ENCODE measurements around the gene MTUS2.

MTUS2 gene

GRCh38 chr13:29509999-29510589, 690.0 kb downstream of the MTUS2 start:
- peaks cover 43% of the 10 kb centered on the region for H3K36me3 ChIP-seq (ENCODE audit: insufficient read depth, insufficient read length, low read length)

GRCh38 chr13:29510651-29511084, 690.5 kb downstream of the MTUS2 start:
- TF ChIP-seq YY1 (IDR thresholded peaks at IDR 0.05; ENCODE audit: insufficient read depth, insufficient read length) (no peak), SUZ12 (IDR thresholded peaks at IDR 0.05; ENCODE audit: extremely low read depth, insufficient read depth, insufficient read length) (no peak), ZNF274 (IDR thresholded peaks at IDR 0.05; ENCODE audit: low read depth, low read length) (no peak)
- DNase-seq (ENCODE audit: low read depth, low spot score): no peak
- Histone ChIP-seq H3K36me3 (ENCODE audit: insufficient read depth, insufficient read length, low read length) (peaks cover 49% of the 10 kb centered on the region), H3K9me3 (ENCODE audit: insufficient read depth, low read length) (no peaks in the 10 kb centered on the region), H3K27me3 (ENCODE audit: insufficient read depth, insufficient read length) (no peaks in the 10 kb centered on the region), H3K4me1 (ENCODE audit: insufficient read depth, insufficient read length) (peaks cover 4% of the 10 kb centered on the region), H3K4me3 (ENCODE audit: insufficient read length, low read depth) (no peak overlapping the region), H3K9ac (ENCODE audit: insufficient read length, low read depth) (no peak overlapping the region)

More at GRCh38 chr13:29509999-29510589, 690.0 kb downstream of the MTUS2 start:
- Histone ChIP-seq H3K4me3 (ENCODE audit: insufficient read length, low read depth) (no peak overlapping the region), H3K9ac (ENCODE audit: insufficient read length, low read depth) (no peak overlapping the region), H3K9me3 (ENCODE audit: insufficient read depth, low read length) (no peaks in the 10 kb centered on the region), H3K4me1 (ENCODE audit: insufficient read depth, insufficient read length) (peaks cover 5% of the 10 kb centered on the region), H3K27me3 (ENCODE audit: insufficient read depth, insufficient read length) (no peaks in the 10 kb centered on the region)
- DNase-seq (ENCODE audit: low read depth, low spot score): no peak
- TF ChIP-seq YY1 (IDR thresholded peaks at IDR 0.05; ENCODE audit: insufficient read depth, insufficient read length) (no peak), ZNF274 (IDR thresholded peaks at IDR 0.05; ENCODE audit: low read depth, low read length) (no peak), SUZ12 (IDR thresholded peaks at IDR 0.05; ENCODE audit: extremely low read depth, insufficient read depth, insufficient read length) (no peak)

GRCh38 chr13:29511106-29511796, 691.1 kb downstream of the MTUS2 start:
- H3K9me3 ChIP-seq (ENCODE audit: insufficient read depth, low read length): no peaks in the 10 kb centered on the region
- TF ChIP-seq SUZ12 (IDR thresholded peaks at IDR 0.05; ENCODE audit: extremely low read depth, insufficient read depth, insufficient read length) (no peak), YY1 (IDR thresholded peaks at IDR 0.05; ENCODE audit: insufficient read depth, insufficient read length) (no peak), ZNF274 (IDR thresholded peaks at IDR 0.05; ENCODE audit: low read depth, low read length) (no peak)
- H3K4me3 ChIP-seq (ENCODE audit: insufficient read length, low read depth): no peak overlapping the region
- peaks cover 55% of the 10 kb centered on the region for H3K36me3 ChIP-seq (ENCODE audit: insufficient read depth, insufficient read length, low read length)
- no peaks in the 10 kb centered on the region for H3K27me3 ChIP-seq (ENCODE audit: insufficient read depth, insufficient read length)
- peaks cover 3% of the 10 kb centered on the region for H3K4me1 ChIP-seq (ENCODE audit: insufficient read depth, insufficient read length)
- DNase-seq (ENCODE audit: low read depth, low spot score): no peak
- H3K9ac ChIP-seq (ENCODE audit: insufficient read length, low read depth): no peak overlapping the region

GRCh38 chr13:29511980-29512379, 691.8 kb downstream of the MTUS2 start:
- Histone ChIP-seq H3K9ac (ENCODE audit: insufficient read length, low read depth) (no peak overlapping the region), H3K36me3 (ENCODE audit: insufficient read depth, insufficient read length, low read length) (peaks cover 62% of the 10 kb centered on the region), H3K9me3 (ENCODE audit: insufficient read depth, low read length) (no peaks in the 10 kb centered on the region), H3K4me1 (ENCODE audit: insufficient read depth, insufficient read length) (peaks cover 3% of the 10 kb centered on the region), H3K27me3 (ENCODE audit: insufficient read depth, insufficient read length) (no peaks in the 10 kb centered on the region), H3K4me3 (ENCODE audit: insufficient read length, low read depth) (no peak overlapping the region)
- no peak for DNase-seq (ENCODE audit: low read depth, low spot score)
- TF ChIP-seq SUZ12 (IDR thresholded peaks at IDR 0.05; ENCODE audit: extremely low read depth, insufficient read depth, insufficient read length): no peak
- TF ChIP-seq YY1 (IDR thresholded peaks at IDR 0.05; ENCODE audit: insufficient read depth, insufficient read length): no peak
- TF ChIP-seq ZNF274 (IDR thresholded peaks at IDR 0.05; ENCODE audit: low read depth, low read length): no peak

GRCh38 chr13:29513002-29513980, 693.2 kb downstream of the MTUS2 start:
- no peak overlapping the region for H3K4me3 ChIP-seq (ENCODE audit: insufficient read length, low read depth)
- peaks cover 75% of the 10 kb centered on the region for H3K36me3 ChIP-seq (ENCODE audit: insufficient read depth, insufficient read length, low read length)
- no peak for TF ChIP-seq ZNF274 (IDR thresholded peaks at IDR 0.05; ENCODE audit: low read depth, low read length)
- TF ChIP-seq YY1 (IDR thresholded peaks at IDR 0.05; ENCODE audit: insufficient read depth, insufficient read length): no peak
- no peak for TF ChIP-seq SUZ12 (IDR thresholded peaks at IDR 0.05; ENCODE audit: extremely low read depth, insufficient read depth, insufficient read length)
- no peaks in the 10 kb centered on the region for H3K9me3 ChIP-seq (ENCODE audit: insufficient read depth, low read length)
- H3K9ac ChIP-seq (ENCODE audit: insufficient read length, low read depth): no peak overlapping the region
- no peaks in the 10 kb centered on the region for H3K27me3 ChIP-seq (ENCODE audit: insufficient read depth, insufficient read length)
- peaks cover 2% of the 10 kb centered on the region for H3K4me1 ChIP-seq (ENCODE audit: insufficient read depth, insufficient read length)
- DNase-seq (ENCODE audit: low read depth, low spot score): no peak

- TF ChIP-seq ZNF274 (IDR thresholded peaks at IDR 0.05; ENCODE audit: low read depth, low read length) (no peak), YY1 (IDR thresholded peaks at IDR 0.05; ENCODE audit: insufficient read depth, insufficient read length) (no peak), SUZ12 (IDR thresholded peaks at IDR 0.05; ENCODE audit: extremely low read depth, insufficient read depth, insufficient read length) (no peak)
- no peak overlapping the region for H3K9ac ChIP-seq (ENCODE audit: insufficient read length, low read depth)
- H3K4me3 ChIP-seq (ENCODE audit: insufficient read length, low read depth): no peak overlapping the region
- H3K27me3 ChIP-seq (ENCODE audit: insufficient read depth, insufficient read length): no peaks in the 10 kb centered on the region
- no peaks in the 10 kb centered on the region for H3K9me3 ChIP-seq (ENCODE audit: insufficient read depth, low read length)
- no peak for DNase-seq (ENCODE audit: low read depth, low spot score)
- H3K4me1 ChIP-seq (ENCODE audit: insufficient read depth, insufficient read length): no peaks in the 10 kb centered on the region
- H3K36me3 ChIP-seq (ENCODE audit: insufficient read depth, insufficient read length, low read length): peaks cover 83% of the 10 kb centered on the region
Measured at GRCh38 chr13:29513981-29514719, 694.0 kb downstream of the MTUS2 start.
